ENCODE data around the gene NPC1. TPM values are rescaled to one million over a fixed set of nuclear protein-coding genes. Genes with fewer than 3 reads are reported as not detected.

The NPC1 gene
- polyA plus RNA-seq, 2 of the 4 experiments (the other 2 are of a cell fraction): 42.5 to 61.4 TPM

- POLR2A ChIA-PET: no interaction called here
- no peak for ATAC-seq
- WGBS (ENCODE audit: missing lambda C conversion rate): 86% methylated on average over 11 of the region's 11 CpGs
These were observed 45.4 kb upstream of the NPC1 start for GRCh38 chr18:23631746-23632145.

DNA sequence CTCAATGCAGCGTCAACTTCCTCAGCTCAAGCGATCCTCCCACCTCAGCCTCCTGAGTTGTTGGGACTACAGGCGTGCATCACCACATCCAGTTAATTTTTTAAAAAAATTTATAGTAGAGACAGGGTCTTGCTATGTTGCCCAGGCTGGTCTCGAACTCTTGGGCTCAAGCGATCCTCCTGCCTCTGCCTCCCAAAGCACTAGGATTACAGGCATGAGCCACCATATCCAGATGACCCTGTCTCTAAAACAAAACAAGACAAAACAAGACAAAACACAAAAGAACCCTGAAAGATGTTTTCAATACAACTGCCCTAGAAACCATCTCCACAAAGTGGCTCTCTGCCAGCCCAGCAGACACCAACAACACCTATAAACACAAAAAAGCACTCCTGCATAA, 45.0 kb upstream of the NPC1 start:
- DNase-seq (ENCODE audit: low read depth in 1 of 2, low spot score in 1 of 2) (no peak), FAIRE-seq (no peak), ATAC-seq (no peak)
- peaks cover 70% of the 10 kb centered on the region for H3K4me1 ChIP-seq
- H3K4me2 ChIP-seq: no peak overlapping the region
- ChIA-PET POLR2A (no interaction called here), CTCF (interaction anchor here (1.0 kb wide), 1 partner anchor 9 kb away, joined by 3 read pairs; no protein-coding TSS in a partner anchor)
- H3K9me3 ChIP-seq: no peaks in the 10 kb centered on the region
- WGBS (ENCODE audit: missing lambda C conversion rate): 97% methylated on average over 5 of the region's 5 CpGs
- TF ChIP-seq RNF2 (IDR thresholded peaks at IDR 0.05; ENCODE audit: borderline replicate concordance, low read depth) (no peak), GATA3 (IDR thresholded peaks at IDR 0.05; ENCODE audit: borderline replicate concordance) (no peak), BHLHE40 (IDR thresholded peaks at IDR 0.05; ENCODE audit: low read depth, low read length) (no peak), PHF8 (IDR thresholded peaks at IDR 0.05; ENCODE audit: borderline replicate concordance, low read depth) (no peak), ATOH8 (CRISPR knock-in tag; IDR thresholded peaks at IDR 0.05; ENCODE audit: low read depth) (no peak), ZFP36 (IDR thresholded peaks at IDR 0.05; ENCODE audit: borderline replicate concordance, partially characterized antibody) (no peak)
- peak overlapping the region; percentile 77 to 86; a peak in 5 of 6 replicates for H3K27ac ChIP-seq
- no peak overlapping the region for H3K4me3 ChIP-seq

More at GRCh38 chr18:23631746-23632145, 45.4 kb upstream of the NPC1 start:
- Histone ChIP-seq H3K4me1 (peaks cover 70% of the 10 kb centered on the region), H3K4me3 (no peak overlapping the region), H3K9me3 (no peaks in the 10 kb centered on the region), H3K27ac (peak overlapping the region; percentile 77 to 86; a peak in 5 of 6 replicates), H3K4me2 (no peak overlapping the region)
- CTCF ChIA-PET: interaction anchor here (1.0 to 1.6 kb wide), 3 partner anchors 10 to 72 kb away, joined by 3 read pairs; no protein-coding TSS in a partner anchor
- DNase-seq (ENCODE audit: low read depth in 1 of 2, low spot score in 1 of 2): no peak
- TF ChIP-seq EHMT2 (IDR thresholded peaks at IDR 0.05; ENCODE audit: low read depth) (no peak), ELK1 (IDR thresholded peaks at IDR 0.05; ENCODE audit: low read depth, low read length) (no peak), ZNF302 (CRISPR knock-in tag; IDR thresholded peaks at IDR 0.05) (no peak), EP300 (IDR thresholded peaks at IDR 0.05) (no peak), ZFP36 (IDR thresholded peaks at IDR 0.05; ENCODE audit: borderline replicate concordance, partially characterized antibody) (no peak), RNF2 (IDR thresholded peaks at IDR 0.05; ENCODE audit: borderline replicate concordance, low read depth) (no peak), SMC3 (IDR thresholded peaks at IDR 0.05) (no peak), NPAS2 (CRISPR knock-in tag; IDR thresholded peaks at IDR 0.05; ENCODE audit: borderline replicate concordance) (no peak), BHLHE40 (IDR thresholded peaks at IDR 0.05; ENCODE audit: low read depth, low read length) (no peak), E2F6 (IDR thresholded peaks at IDR 0.05; ENCODE audit: borderline replicate concordance, low read depth) (no peak), SREBF2 (IDR thresholded peaks at IDR 0.05) (no peak), MAZ (IDR thresholded peaks at IDR 0.05; ENCODE audit: borderline replicate concordance, low read depth, low read length) (no peak), MYC (IDR thresholded peaks at IDR 0.05; ENCODE audit: borderline replicate concordance, low read length) (no peak), MAFK (IDR thresholded peaks at IDR 0.05; ENCODE audit: partially characterized antibody) (no peak), JUN (IDR thresholded peaks at IDR 0.05) (no peak), JUNB (IDR thresholded peaks at IDR 0.05) (no peak)
- TF ChIP-seq, protein P1, sequence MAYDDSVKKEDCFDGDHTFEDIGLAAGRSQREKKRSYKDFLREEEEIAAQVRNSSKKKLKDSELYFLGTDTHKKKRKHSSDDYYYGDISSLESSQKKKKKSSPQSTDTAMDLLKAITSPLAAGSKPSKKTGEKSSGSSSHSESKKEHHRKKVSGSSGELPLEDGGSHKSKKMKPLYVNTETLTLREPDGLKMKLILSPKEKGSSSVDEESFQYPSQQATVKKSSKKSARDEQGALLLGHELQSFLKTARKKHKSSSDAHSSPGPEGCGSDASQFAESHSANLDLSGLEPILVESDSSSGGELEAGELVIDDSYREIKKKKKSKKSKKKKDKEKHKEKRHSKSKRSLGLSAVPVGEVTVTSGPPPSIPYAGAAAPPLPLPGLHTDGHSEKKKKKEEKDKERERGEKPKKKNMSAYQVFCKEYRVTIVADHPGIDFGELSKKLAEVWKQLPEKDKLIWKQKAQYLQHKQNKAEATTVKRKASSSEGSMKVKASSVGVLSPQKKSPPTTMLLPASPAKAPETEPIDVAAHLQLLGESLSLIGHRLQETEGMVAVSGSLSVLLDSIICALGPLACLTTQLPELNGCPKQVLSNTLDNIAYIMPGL (CRISPR knock-in tag; IDR thresholded peaks at IDR 0.05; ENCODE audit: borderline replicate concordance): no peak
- TF ChIP-seq, protein P2, sequence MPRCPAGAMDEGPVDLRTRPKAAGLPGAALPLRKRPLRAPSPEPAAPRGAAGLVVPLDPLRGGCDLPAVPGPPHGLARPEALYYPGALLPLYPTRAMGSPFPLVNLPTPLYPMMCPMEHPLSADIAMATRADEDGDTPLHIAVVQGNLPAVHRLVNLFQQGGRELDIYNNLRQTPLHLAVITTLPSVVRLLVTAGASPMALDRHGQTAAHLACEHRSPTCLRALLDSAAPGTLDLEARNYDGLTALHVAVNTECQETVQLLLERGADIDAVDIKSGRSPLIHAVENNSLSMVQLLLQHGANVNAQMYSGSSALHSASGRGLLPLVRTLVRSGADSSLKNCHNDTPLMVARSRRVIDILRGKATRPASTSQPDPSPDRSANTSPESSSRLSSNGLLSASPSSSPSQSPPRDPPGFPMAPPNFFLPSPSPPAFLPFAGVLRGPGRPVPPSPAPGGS (IDR thresholded peaks at IDR 0.05): no peak
- FAIRE-seq: no peak

Data from A549 (cell line).